H1 (cell line): ENCODE results near the gene PCSK4. TPM values are rescaled to one million over a fixed set of nuclear protein-coding genes. Genes with fewer than 3 reads are reported as not detected.
"Not testable (repeated sequence)": the region's sequence is repeated elsewhere in the genome, so short reads cannot be mapped to it uniquely, and the experiment has no call there.

Experiments
- CTCF ChIA-PET: fragments of 300-600 bp; sonication (Branson Sonifier 250); formaldehyde crosslinking; loops from one replicate; lab custom pipeline; 2021; ENCODE audit not compliant: partially characterized antibody; lab: Charles Lee
- POLR2A ChIA-PET: fragments of 300-600 bp; sonication (Branson Sonifier 250); formaldehyde crosslinking; loops from one replicate; lab custom pipeline; 2021; ENCODE audit warnings: inconsistent platforms; ENCODE audit not compliant: partially characterized antibody; lab: Charles Lee
- DNase-seq, 2 experiments: peaks; one replicate each; pipeline versions ENCODE4 v3.0.0 to v3.0.0-alpha.2; 2010 to 2022; ENCODE audit warnings: low spot score in 2 of 2, low read depth in 1 of 2, mixed read lengths in 1 of 2
- FAIRE-seq: peaks from 2 replicates; lab custom pipeline; 2011; peaks lifted over from hg19 to GRCh38; lab: Jason Lieb, UNC
- H2AFZ ChIP-seq: 2 replicates; pipeline ENCODE4 v1.8.1; 2012; ENCODE audit warnings: low read length, inconsistent platforms
- H2AK5ac ChIP-seq: 2 replicates; pipeline ENCODE4 v1.6.1; 2013; ENCODE audit warnings: low read depth, low read length
- H2BK120ac ChIP-seq: replicated peaks from 2 replicates; pipeline ENCODE3; 2013; ENCODE audit warnings: low read depth, low read length, inconsistent platforms
- H2BK12ac ChIP-seq: 2 replicates; pipeline ENCODE4 v1.6.1; 2013; ENCODE audit warnings: low read depth, low read length
- H2BK15ac ChIP-seq: 2 replicates; pipeline ENCODE4 v1.6.1; 2013; ENCODE audit warnings: low read length
- H2BK20ac ChIP-seq: 2 replicates; pipeline ENCODE4 v1.6.1; 2013; ENCODE audit warnings: low read length
- H2BK5ac ChIP-seq: 2 replicates; pipeline ENCODE4 v1.6.1; 2013; ENCODE audit warnings: low read depth, low read length
- H3K14ac ChIP-seq: 2 replicates; pipeline ENCODE4 v1.6.1; 2013; ENCODE audit warnings: inconsistent platforms; ENCODE audit not compliant: insufficient read length
- H3K18ac ChIP-seq: 2 replicates; pipeline ENCODE4 v1.6.1; 2013; ENCODE audit warnings: low read length; ENCODE audit errors: extremely low read depth
- H3K23ac ChIP-seq: 2 replicates; pipeline ENCODE4 v1.6.1; 2013; ENCODE audit warnings: inconsistent platforms; ENCODE audit not compliant: insufficient read length
- H3K23me2 ChIP-seq: 2 replicates; pipeline ENCODE4 v1.6.1; 2013; ENCODE audit warnings: low read depth, low read length
- H3K27ac ChIP-seq: 2 replicates; pipeline ENCODE4 v1.6.1; 2011; ENCODE audit warnings: low read depth, low read length, inconsistent platforms
- H3K27me3 ChIP-seq, 4 experiments: replicated peaks in 1 of 4; 1 replicate in 1 of 4; 2 replicates in 3 of 4; pipeline versions ENCODE4 v1.6.1 to v1.8.1; 2011 to 2013; ENCODE audit warnings: low read length in 3 of 4, mild to moderate bottlenecking in 3 of 4, inconsistent platforms in 2 of 4, mixed read lengths in 2 of 4, moderate library complexity in 1 of 4; ENCODE audit not compliant: control insufficient read depth in 3 of 4, insufficient read depth in 3 of 4; ENCODE audit errors: extremely low read depth in 1 of 4
- H3K36me3 ChIP-seq, 4 experiments: 2 replicates each; pipeline versions ENCODE4 v1.6.1 to v1.8.1; 2011 to 2013; ENCODE audit warnings: mild to moderate bottlenecking in 4 of 4, low read length in 3 of 4, moderate library complexity in 2 of 4, control low read depth in 1 of 4, inconsistent platforms in 1 of 4; ENCODE audit not compliant: insufficient read depth in 4 of 4, control insufficient read depth in 2 of 4
- H3K4ac ChIP-seq: replicated peaks from 2 replicates; pipeline ENCODE3; 2013; ENCODE audit warnings: low read length, low read depth, mixed read lengths, inconsistent platforms; ENCODE audit not compliant: insufficient read length
- H3K4me1 ChIP-seq, 4 experiments: replicated peaks in 1 of 4; 1 replicate in 1 of 4; 2 replicates in 3 of 4; pipeline versions ENCODE4 v1.6.1 to v1.8.1; 2011 to 2013; ENCODE audit warnings: low read length in 3 of 4, inconsistent platforms in 2 of 4, mixed read lengths in 1 of 4; ENCODE audit not compliant: insufficient read depth in 4 of 4, control insufficient read depth in 3 of 4
- H3K4me2 ChIP-seq, 2 experiments: 2 replicates each; pipeline versions ENCODE4 v1.6.1 to v1.8.1; 2011 to 2013; ENCODE audit warnings: low read depth in 2 of 2, low read length in 2 of 2, control low read depth in 1 of 2, inconsistent platforms in 1 of 2, mild to moderate bottlenecking in 1 of 2; ENCODE audit not compliant: insufficient read depth in 1 of 2
- H3K4me3 ChIP-seq, 4 experiments: fragments of 200-600, 300-600 bp in 1 of 4; sonication (generic), shearing (Covaris generic), sonication (Bioruptor Twin) in 1 of 4; 2 replicates each; pipeline versions ENCODE4 v1.5.1 to v1.8.1; 2011 to 2016; ENCODE audit warnings: low read length in 4 of 4, low read depth in 3 of 4, control low read depth in 2 of 4, inconsistent platforms in 2 of 4, mild to moderate bottlenecking in 2 of 4, mixed read lengths in 1 of 4, moderate library complexity in 1 of 4; ENCODE audit not compliant: insufficient read depth in 2 of 4; ENCODE audit errors: extremely low read depth in 1 of 4
- H3K56ac ChIP-seq: replicated peaks from 2 replicates; pipeline ENCODE3; 2013; ENCODE audit warnings: low read depth, mild to moderate bottlenecking, mixed read lengths, low read length, inconsistent platforms; ENCODE audit not compliant: insufficient read length
- H3K79me1 ChIP-seq: 2 replicates; pipeline ENCODE4 v1.6.1; 2013; ENCODE audit warnings: low read depth, low read length, control low read depth
- H3K79me2 ChIP-seq, 2 experiments: 2 replicates each; pipeline versions ENCODE4 v1.6.1 to v1.8.1; 2012 to 2013; ENCODE audit warnings: low read length in 2 of 2, mild to moderate bottlenecking in 2 of 2, inconsistent platforms in 1 of 2; ENCODE audit not compliant: insufficient read depth in 2 of 2, control insufficient read depth in 1 of 2
- H3K9ac ChIP-seq, 4 experiments: replicated peaks in 1 of 4; 1 replicate in 1 of 4; 2 replicates in 3 of 4; pipeline versions ENCODE4 v1.6.1 to v1.8.1; 2011 to 2013; ENCODE audit warnings: low read depth in 3 of 4, low read length in 3 of 4, control low read depth in 2 of 4, mild to moderate bottlenecking in 2 of 4, moderate library complexity in 2 of 4, inconsistent platforms in 1 of 4; ENCODE audit errors: extremely low read depth in 1 of 4
- H3K9me3 ChIP-seq, 2 experiments: 2 replicates each; pipeline versions ENCODE4 v1.6.1 to v1.8.1; 2012 to 2013; ENCODE audit warnings: mild to moderate bottlenecking in 2 of 2, moderate library complexity in 2 of 2, control low read depth in 1 of 2, inconsistent platforms in 1 of 2, low read depth in 1 of 2, low read length in 1 of 2, mixed read lengths in 1 of 2; ENCODE audit not compliant: insufficient read depth in 2 of 2
- H4K20me1 ChIP-seq, 2 experiments: replicated peaks in 1 of 2; 2 replicates each; pipeline versions ENCODE3 to v1.8.1; 2011 to 2013; ENCODE audit warnings: inconsistent platforms in 2 of 2, low read length in 2 of 2, mild to moderate bottlenecking in 1 of 2; ENCODE audit not compliant: insufficient read depth in 2 of 2, control insufficient read depth in 1 of 2
- H4K5ac ChIP-seq: 2 replicates; pipeline ENCODE4 v1.6.1; 2013; ENCODE audit warnings: low read length, low read depth, mixed read lengths, inconsistent platforms; ENCODE audit not compliant: insufficient read length
- H4K8ac ChIP-seq: 2 replicates; pipeline ENCODE4 v1.8.0; 2013; ENCODE audit warnings: mild to moderate bottlenecking, moderate library complexity, low read length, inconsistent platforms; ENCODE audit not compliant: insufficient read depth; ENCODE audit errors: extremely low read depth
- H4K91ac ChIP-seq: replicated peaks from 2 replicates; pipeline ENCODE3; 2013; ENCODE audit warnings: low read length, mixed read lengths, inconsistent platforms; ENCODE audit not compliant: insufficient read length
- WGBS, 2 experiments: shearing (Covaris generic) in 1 of 2; methylation state at CpG; one replicate each; pipeline versions ENCODE4 v1.1.6 to v1.1.7; 2013 to 2015; ENCODE audit warnings: low lambda C conversion rate in 2 of 2, mixed read lengths in 2 of 2, inconsistent platforms in 1 of 2, low coverage in 1 of 2, missing lambda C conversion rate in 1 of 2; ENCODE audit not compliant: insufficient replicate concordance in 2 of 2, insufficient coverage in 1 of 2, insufficient read length in 1 of 2; ENCODE audit errors: extremely low coverage in 1 of 2, missing lambda C conversion rate in 1 of 2; 5-methylcytosine and 5-hydroxymethylcytosine counted together
- polyA plus RNA-seq, 7 experiments: library from polyadenylated mRNA; depleted of rRNA in 3 of 7; stranded (reverse) in 5 of 7; unstranded in 2 of 7; fragments of >200 nt in 5 of 7; fragments of 200-250 nt in 2 of 7; gene quantifications; 1 replicate in 5 of 7; 2 replicates in 1 of 7; 4 replicates in 1 of 7; pipeline versions ENCODE4 v1.2.1 to v1.2.3, GENCODE V29; 2011 to 2013; ENCODE audit warnings: missing spikeins in 2 of 7, mixed read lengths in 2 of 7
- total RNA-seq: library from RNA; stranded (reverse); fragmentation: NEBNext Ultra II Directional; extraction: Animal tissue kit (Norgen Biotek cat#: 25700); gene quantifications from 2 replicates; pipeline ENCODE4 v1.2.1, GENCODE V29; 2021

Gene PCSK4
- total and polyA plus RNA-seq, 2 of the 8 experiments (the other 6 are each of a cell fraction or from before 2014, with no cell fraction given): 9.8 to 10.7 TPM

DNA sequence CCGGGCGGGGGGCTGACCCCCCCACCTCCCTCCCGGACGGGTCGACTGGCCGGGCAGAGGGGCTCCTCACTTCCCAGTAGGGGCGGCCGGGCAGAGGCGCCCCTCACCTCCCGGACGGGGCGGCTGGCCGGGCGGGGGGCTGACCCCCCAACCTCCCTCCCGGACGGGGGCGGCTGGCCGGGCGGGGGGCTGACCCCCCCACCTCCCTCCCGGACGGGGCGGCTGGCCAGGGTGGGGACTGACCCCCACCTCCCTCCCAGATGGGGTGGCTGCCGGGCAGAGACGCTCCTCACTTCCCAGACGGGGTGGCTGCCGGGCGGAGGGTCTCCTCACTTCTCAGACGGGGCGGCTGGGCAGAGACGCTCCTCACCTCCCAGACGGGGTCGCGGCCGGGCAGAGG lies 9.1 kb upstream of the PCSK4 start:
- WGBS, 2 experiments: no CpG with 5 or more reads among the region's 34 CpGs
- H3K79me2 ChIP-seq, H3K4me2 ChIP-seq, H3K36me3 ChIP-seq, H2AK5ac ChIP-seq, H2BK15ac ChIP-seq, H3K4me3 ChIP-seq, H4K91ac ChIP-seq, FAIRE-seq, H3K14ac ChIP-seq, CTCF ChIA-PET, H3K18ac ChIP-seq, DNase-seq, H2BK5ac ChIP-seq, H3K4ac ChIP-seq, H2BK120ac ChIP-seq, H4K5ac ChIP-seq, POLR2A ChIA-PET, H3K23ac ChIP-seq, H3K9ac ChIP-seq, H2BK20ac ChIP-seq, H3K23me2 ChIP-seq, H3K79me1 ChIP-seq, H2BK12ac ChIP-seq, H4K8ac ChIP-seq, H4K20me1 ChIP-seq, H3K27ac ChIP-seq, H2AFZ ChIP-seq, H3K56ac ChIP-seq: not testable (repeated sequence)
- H3K27me3 ChIP-seq: peaks cover 0 to 17% (median 13%) of the 10 kb centered on the region in 4 experiments; a peak in 5 of 7 replicates
- H3K9me3 ChIP-seq: peaks cover 5 to 11% of the 10 kb centered on the region in 2 experiments; a peak in 2 of 4 replicates
- H3K4me1 ChIP-seq: peaks cover 0 to 10% (median 6%) of the 10 kb centered on the region in 4 experiments; a peak in 5 of 7 replicates
